ENCODE results near the gene NDUFB10.
"Not testable (repeated sequence)": the region's sequence is repeated elsewhere in the genome, so short reads cannot be mapped to it uniquely, and the experiment has no call there.

Gene NDUFB10

GRCh38 chr16:1959269-1960039, at the start of gene NDUFB10:
Gene NDUFB10 (plus strand): TSS chr16:1959538. CDS start chr16:1959625, 87 bp downstream.
- peak; percentile 65 for DNase-seq

DNA sequence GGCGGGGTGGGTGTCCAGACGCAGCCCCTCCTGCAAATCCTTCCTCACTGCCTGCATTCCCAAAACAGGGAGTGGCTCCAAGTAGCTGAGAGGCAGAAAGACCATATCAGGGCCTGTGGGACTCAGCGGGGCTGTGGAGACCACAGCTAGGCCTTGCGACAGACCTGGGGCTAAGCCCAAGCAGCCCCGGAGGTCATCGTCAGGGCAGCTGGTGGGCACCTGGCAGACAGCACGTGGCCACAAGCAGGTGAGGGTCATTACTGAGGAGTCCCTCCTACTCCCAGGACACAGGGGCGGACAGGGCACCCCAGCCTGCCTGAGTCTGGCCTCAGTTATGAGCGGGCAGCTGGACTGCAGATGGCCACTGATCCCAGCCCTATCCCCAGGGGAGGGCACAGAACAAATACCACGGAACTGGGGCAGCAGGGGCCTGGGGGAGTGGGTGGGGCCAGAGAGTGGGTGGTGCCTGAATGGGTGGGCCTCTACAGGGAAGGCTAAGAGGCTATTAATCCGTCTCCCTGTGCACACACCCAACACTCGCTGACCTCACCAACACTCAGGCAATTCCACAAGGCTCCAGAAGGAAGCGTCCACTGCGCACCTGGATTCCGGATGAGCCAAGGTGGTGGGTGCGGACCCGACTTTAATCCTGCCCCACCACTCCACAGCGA, 49.6 kb upstream of the NDUFB10 start:
- DNase-seq: no peak

- no peak for DNase-seq
These were observed 47.7 kb upstream of the NDUFB10 start for GRCh38 chr16:1911467-1912214.

DNA sequence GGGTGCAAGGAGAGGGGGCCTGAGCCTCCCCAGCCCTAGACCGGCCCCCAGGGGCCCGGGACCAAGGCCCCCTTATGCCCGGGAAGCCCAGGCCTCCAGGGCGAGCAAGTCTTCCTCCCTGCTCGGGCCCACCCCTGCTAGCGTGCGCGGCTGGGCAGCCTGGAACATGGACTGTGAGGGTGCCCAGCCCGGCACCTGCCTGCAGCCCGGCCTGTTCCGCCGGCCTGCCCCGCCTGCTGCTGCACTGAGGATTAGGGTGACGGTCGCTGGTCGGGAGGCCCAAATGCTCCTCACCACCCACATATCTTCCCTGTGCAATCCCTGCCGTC, 47.2 kb upstream of the NDUFB10 start:
- DNase-seq: no peak

DNA sequence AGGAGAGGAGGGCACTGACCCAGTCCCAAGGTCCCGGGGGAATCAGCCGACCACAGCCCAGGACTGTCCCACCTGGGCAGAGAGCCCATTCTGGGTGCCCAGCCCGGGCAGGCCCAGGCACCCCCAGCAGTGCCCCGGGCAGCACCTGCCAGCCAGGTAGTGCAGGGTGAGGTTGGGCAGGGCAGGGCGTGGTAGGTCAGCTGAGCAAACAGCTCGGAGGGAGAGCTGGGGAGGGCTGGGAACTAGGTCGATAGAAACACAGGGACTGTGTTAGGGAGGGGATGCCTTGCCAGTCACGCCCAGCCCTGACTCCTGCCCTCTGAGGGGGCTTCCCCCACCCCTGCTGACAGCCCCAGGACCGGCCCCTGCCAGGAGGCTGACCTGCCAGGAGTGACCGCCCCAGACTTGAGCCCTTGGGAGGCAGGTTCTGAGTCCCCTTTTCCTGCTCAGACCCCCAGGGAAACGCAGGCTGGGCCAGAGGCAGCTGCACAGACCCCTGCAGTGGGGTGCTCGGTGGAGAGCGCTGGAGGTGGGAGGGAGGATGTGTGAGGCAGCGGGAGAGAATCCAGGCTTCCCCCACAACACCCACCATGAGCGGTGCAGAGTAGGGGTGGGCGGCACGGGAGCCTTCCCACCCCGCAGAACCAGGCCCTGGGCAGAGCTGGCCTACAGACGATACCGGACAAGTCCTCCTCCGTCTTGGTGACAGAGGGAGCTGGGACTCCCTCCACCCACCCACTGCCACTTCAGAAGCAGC, 45.8 kb upstream of the NDUFB10 start:
- DNase-seq: no peak

- no peak for DNase-seq
These were observed 45.2 kb upstream of the NDUFB10 start for GRCh38 chr16:1914084-1914608.

- no peak for DNase-seq
These were observed 44.4 kb upstream of the NDUFB10 start for GRCh38 chr16:1914988-1915387.

DNA sequence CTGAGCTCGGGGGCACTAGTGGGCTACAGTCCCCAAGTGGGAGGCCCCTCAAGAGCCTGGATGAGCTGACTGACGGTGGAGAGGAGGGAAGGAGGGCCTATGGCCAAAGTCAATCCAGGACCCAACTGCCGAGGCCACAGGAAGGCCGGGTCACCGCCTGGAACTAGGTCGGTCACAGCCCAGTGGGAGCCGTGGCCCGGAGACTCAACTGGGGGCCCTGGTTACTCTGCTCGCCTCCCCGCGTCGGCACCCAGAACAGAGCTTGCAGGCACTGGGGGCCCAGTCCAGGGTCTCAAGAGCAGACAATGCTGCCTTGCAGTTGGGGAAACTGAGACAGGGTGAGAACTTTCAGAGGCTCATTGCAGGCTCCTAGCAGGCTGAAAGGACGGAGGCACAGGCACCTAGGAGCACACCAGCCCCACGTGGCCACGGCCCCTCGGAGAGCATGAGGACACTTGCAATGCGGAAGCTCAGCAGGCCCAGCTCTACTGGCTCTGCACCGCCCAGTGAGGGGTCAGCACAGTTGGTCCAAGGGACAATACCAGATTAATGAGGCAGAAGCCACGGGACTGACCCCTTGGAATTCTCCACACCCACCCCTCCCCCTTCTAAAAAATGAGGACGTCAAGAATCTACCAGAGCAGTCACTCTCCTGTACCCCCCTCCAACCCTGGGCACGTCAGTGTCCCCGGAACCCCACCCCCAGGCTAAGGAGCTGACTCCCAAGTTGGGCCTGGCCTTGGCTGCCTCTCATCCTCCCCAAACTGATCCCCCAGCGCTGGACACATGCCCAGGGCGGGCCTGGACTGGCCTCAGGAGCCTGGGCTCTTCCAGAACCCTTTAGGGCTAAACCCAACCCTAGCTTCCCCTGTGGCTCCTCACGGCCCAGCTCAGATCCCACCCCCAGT, 43.4 kb upstream of the NDUFB10 start:
- no peak for DNase-seq

GRCh38 chr16:1916640-1916990, 42.7 kb upstream of the NDUFB10 start:
- no peak for DNase-seq

- no peak for DNase-seq
These were observed 42.2 kb upstream of the NDUFB10 start for GRCh38 chr16:1917056-1917664.

DNA sequence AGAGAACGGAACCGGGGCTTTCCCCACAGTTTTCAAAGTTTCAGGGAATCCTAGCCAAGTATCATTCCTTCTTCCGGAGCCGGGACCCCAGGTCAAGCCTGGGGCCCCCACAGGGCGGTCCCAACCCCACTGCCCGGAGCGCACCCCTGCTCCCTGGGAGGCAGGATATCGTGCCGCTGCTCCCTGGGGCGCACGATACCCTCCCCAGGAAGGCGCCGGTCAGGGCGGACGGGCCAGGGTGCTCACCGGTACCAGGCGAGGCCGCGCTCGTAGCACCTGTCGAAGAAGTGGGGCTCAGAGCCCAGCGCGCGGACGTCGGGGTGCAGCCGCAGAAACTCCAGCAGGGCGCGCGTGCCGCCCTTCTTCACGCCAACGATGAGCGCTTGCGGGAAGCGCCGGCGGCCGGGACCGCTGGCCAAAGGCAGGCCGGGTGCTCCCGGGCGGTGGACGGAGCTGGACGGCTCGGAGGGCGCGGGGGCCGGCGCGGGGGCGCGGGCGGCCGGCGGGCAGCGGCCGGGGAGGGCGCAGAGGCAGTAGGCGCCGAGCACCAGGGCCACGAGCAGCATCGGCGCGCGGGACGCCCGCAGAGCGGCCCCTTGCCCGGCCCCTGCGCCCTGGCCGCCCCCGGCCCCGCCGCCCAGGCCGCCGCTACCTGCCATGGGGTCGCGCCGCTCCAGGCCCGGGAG, 41.5 kb upstream of the NDUFB10 start:
- no peak for DNase-seq

DNA sequence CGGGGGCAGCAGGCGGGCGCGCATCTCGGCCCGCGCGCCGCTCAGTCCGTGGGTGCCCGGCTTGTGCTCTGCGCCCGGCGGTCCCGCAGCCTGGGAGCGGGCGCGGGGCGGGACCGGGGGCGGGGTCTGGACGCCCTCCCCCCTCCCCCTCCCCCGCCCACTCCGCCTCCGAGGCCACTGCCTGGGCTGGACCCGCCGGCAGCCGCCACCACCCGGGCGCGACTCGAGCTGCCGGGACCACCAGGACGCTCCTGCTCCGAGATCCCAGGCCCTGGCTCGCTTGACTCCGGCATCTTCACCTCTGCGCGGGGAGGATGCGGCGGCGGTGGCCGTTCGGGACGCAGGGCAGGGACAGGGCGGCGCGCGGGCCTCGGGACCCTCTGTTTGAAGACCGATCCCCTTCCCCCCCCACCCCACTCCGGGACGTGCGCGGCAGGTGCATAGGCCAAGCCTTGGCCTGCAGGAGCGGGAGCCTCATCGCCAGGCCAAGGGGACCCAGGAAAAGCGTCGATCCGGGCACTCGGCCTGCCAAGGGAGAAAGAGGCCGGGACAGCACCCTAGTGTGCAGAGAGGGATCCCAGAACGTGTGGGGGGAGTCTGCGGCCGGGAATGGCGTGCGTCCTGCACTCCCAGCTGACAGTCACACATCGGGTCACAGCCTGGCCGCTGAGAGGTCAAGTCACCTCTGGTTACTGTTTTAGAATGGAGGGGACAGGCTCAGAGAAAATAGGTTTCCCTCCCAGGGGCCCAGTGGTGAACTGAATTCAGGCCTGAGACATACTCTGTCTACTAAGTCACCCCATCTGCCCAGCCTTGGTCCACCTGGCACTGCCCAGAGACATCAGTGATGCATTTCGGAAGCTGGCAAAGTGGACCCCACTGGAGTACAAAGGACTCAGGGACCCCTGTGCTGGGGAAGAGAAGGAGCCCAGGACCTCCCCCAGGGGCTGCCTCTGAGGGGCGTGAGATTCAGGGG, 40.7 kb upstream of the NDUFB10 start, which contains the start of gene HS3ST6:
Gene HS3ST6 (minus strand): TSS at position 65 of the 976 bp plus-strand sequence. CDS start 92 bp downstream, outside the sequence.
- DNase-seq: no peak

GRCh38 chr16:1919327-1919998, 39.9 kb upstream of the NDUFB10 start:
- DNase-seq: no peak

- not testable (repeated sequence) for DNase-seq
These were observed 39.2 kb upstream of the NDUFB10 start for GRCh38 chr16:1920122-1920521.

GRCh38 chr16:1920727-1921171, 38.6 kb upstream of the NDUFB10 start:
- no peak for DNase-seq

GRCh38 chr16:1922357-1922756, 37.0 kb upstream of the NDUFB10 start:
- no peak for DNase-seq

DNA sequence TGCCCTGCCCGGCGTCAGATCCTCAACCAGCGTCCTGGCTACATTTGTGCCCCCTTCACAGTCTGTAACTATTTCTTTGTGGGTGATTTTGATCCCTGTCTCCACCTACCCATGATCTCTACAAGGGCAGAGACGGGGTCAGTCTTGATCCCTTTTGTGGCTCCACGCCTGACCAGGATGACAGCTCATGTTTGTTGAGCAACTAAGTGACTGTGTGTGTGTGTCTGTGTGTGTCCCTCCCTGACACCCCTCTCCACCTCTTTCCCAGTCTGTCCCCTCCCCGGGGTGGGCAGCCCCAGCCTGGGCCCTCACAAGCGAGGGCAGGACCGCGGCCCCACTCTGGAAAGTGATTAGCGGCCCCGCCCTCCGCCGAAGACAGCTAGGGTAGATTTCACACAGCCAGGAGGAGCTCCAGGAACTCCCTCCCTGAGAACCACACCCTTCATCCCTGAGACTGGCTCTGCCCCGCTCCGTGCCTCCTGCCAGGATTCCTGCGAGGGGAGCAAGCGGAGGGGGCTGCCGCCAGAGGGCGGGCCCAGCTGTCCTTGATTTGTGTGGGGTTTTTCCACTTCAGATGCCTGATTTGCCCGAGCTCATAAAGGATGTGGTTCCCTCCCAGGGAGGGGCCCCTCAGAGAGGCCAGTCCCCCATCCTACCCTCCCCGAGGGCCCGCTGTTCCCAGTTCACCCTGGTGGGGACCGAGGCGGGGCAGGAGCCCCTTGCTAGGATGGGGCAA, 35.9 kb upstream of the NDUFB10 start:
- no peak for DNase-seq

DNA sequence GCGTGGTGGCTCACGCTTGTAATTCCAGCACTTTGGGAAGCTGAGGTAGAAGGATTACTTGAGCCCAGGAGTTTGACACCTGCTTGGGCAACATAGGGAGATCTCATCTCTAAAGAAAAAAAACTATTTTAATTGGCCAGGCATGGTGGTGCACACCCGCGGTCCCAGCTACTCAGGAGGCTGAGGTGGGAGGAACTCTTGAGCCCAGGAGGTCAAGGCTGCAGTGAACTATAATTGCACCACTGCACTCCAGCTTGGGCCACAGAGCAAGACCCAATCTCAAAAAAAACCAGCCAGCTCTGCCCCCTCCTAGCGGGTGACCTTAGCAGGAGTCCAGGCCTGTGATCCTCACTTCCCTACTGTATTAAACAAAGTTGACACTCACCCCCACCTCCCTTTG, 35.2 kb upstream of the NDUFB10 start:
- DNase-seq: no peak

Data from NCI-H2227 treated with DMSO at 0.1 percent for 48 hours (cell line).